HUES6 (cell line): ENCODE results near the gene ANKRD2.

ENCODE experiments used
- H3K27ac ChIP-seq: 2 replicates; pipeline ENCODE4 v1.7.0; 2013; ENCODE audit warnings: low read depth, mild to moderate bottlenecking, low read length, inconsistent platforms
- H3K27me3 ChIP-seq: 2 replicates; pipeline ENCODE4 v1.6.1; 2013; ENCODE audit warnings: low read length; ENCODE audit not compliant: control insufficient read depth, insufficient read depth
- H3K36me3 ChIP-seq: 2 replicates; pipeline ENCODE4 v1.6.1; 2013; ENCODE audit warnings: low read length; ENCODE audit not compliant: control insufficient read depth, insufficient read depth
- H3K4me1 ChIP-seq: 2 replicates; pipeline ENCODE4 v1.6.1; 2013; ENCODE audit warnings: low read length; ENCODE audit not compliant: control insufficient read depth, insufficient read depth
- H3K4me3 ChIP-seq: 2 replicates; pipeline ENCODE4 v1.5.1; 2013; ENCODE audit warnings: low read depth, low read length
- H3K9ac ChIP-seq: one replicate; pipeline ENCODE4 v1.6.1; 2013; ENCODE audit warnings: mild to moderate bottlenecking, low read length
- H3K9me3 ChIP-seq: 2 replicates; pipeline ENCODE4 v1.6.1; 2013; ENCODE audit warnings: low read depth, low read length; ENCODE audit not compliant: control insufficient read depth, insufficient read depth

The ANKRD2 gene

DNA sequence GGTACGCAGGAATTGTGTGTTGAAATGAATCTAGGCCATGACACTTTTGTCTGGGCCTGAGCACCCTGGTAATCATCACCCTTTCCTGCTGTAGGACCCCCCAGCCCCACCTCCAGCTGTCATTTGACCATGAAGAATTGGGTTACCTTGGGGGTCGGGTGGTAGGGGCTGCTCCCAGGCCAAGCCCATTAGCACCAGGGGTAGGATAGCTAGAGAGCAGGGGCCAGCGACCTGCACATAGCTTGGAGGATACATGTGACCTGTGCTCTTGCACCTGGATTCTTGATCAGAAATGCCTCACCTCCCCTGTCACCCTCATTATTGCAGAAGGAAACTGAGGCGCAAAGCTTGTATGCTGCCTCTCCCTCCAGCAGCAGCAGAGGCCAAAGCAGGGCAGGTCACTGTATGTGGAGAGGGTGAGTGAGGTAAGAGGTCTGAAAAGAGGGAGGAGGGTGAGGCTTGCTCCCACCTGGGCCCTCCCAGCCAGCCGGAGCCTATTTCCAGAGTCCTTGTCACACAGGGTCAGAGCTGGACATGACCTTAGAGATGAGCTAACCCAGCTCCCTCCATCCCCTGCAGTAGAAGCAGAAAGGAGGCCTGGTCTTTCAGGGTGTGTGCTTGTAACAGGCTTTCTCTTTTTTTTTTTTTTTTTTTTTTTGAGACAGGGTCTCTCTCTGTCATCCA is 35.3 kb upstream of the ANKRD2 start:
- Histone ChIP-seq H3K27ac (no peak overlapping the region), H3K9me3 (no peaks in the 10 kb centered on the region), H3K9ac (no peak overlapping the region), H3K4me3 (no peak overlapping the region), H3K4me1 (peaks cover 34% of the 10 kb centered on the region), H3K36me3 (no peaks in the 10 kb centered on the region), H3K27me3 (no peaks in the 10 kb centered on the region)

DNA sequence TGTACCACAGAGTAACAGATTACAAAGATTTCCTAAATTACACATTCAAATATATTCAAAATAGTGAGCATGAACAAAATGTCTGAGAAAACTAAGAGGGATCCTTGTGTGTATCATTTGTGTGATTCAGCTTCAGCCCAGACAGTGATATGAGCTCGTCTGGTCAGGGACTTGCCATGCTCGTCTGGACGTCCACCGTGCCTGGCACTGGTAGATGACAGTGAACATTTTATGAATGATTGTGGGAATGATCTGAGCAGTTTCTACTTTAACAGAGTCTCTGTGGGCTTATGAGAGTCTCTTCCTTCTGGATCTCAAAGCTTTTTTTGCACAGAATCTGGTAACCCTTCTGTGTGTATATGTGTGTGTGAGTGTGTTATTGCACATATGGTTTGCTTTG is 34.2 kb upstream of the ANKRD2 start:
- H3K4me3 ChIP-seq = no peak overlapping the region
- H3K4me1 ChIP-seq = peaks cover 37% of the 10 kb centered on the region
- no peaks in the 10 kb centered on the region for H3K27me3 ChIP-seq
- no peak overlapping the region for H3K27ac ChIP-seq
- no peaks in the 10 kb centered on the region for H3K9me3 ChIP-seq
- no peak overlapping the region for H3K9ac ChIP-seq
- H3K36me3 ChIP-seq = no peaks in the 10 kb centered on the region

DNA sequence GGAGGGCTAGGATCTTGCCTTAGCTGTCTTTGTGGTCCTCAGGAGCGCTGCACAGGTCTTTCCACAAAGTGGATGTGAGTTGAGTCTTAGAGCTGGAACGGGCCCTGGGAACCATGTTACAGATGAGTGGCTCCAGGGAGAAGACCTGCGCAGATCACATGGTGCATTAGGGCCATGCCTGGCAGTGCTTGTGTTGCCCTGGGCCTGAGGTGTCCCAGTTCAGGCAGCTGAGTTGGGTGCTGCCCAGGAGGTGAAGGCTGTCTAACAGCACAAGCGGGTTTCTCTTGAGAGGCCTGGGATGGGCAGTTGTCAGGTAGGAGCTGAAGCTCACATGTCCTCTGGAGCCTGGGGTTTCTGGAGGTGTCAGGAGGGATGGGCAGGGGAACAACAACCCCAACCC is 33.7 kb upstream of the ANKRD2 start:
- H3K9ac ChIP-seq = no peak overlapping the region
- peaks cover 38% of the 10 kb centered on the region for H3K4me1 ChIP-seq
- no peak overlapping the region for H3K27ac ChIP-seq

DNA sequence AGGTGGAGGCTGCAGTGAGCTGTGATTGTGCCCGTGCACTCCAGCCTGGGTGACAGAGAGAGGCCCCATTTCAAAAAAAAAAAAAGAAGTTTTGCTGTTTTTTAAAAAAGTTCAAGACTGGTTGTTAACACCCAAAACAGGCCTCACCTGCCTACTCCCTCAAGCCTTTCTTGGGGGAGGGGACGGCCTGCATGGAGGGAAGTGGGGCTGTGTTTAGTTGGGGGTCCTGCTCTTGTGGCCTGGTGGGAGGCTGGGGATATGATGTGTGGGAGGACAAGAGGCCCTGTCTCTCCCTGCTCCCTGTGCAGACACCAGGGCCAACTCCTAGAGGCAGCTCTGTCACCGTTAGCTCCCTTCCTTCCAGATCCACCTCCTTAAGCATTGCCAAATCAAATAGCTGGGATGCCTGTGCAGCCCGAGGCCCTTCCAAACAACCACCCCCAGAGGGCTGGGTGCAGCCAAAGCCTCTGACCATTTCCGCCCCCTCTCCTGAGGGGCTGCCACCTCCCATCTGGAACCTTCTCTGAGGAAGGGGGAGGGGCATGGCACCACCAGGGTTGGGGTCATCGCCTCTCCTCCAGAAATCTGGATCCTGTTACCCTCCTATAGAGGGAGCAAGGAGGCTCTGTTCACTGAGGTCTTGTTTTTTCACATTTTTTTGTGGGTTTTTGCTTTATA is 32.9 kb upstream of the ANKRD2 start:
- Histone ChIP-seq H3K4me1 (peaks cover 42% of the 10 kb centered on the region), H3K4me3 (no peak overlapping the region), H3K9ac (peak overlapping the region; percentile 45), H3K27me3 (no peaks in the 10 kb centered on the region), H3K27ac (no peak overlapping the region), H3K36me3 (no peaks in the 10 kb centered on the region), H3K9me3 (no peaks in the 10 kb centered on the region)

More for the DNA sequence above, 33.7 kb upstream of the ANKRD2 start:
- H3K9me3 ChIP-seq = no peaks in the 10 kb centered on the region
- no peaks in the 10 kb centered on the region for H3K36me3 ChIP-seq
- H3K4me3 ChIP-seq = no peak overlapping the region
- H3K27me3 ChIP-seq = no peaks in the 10 kb centered on the region

DNA sequence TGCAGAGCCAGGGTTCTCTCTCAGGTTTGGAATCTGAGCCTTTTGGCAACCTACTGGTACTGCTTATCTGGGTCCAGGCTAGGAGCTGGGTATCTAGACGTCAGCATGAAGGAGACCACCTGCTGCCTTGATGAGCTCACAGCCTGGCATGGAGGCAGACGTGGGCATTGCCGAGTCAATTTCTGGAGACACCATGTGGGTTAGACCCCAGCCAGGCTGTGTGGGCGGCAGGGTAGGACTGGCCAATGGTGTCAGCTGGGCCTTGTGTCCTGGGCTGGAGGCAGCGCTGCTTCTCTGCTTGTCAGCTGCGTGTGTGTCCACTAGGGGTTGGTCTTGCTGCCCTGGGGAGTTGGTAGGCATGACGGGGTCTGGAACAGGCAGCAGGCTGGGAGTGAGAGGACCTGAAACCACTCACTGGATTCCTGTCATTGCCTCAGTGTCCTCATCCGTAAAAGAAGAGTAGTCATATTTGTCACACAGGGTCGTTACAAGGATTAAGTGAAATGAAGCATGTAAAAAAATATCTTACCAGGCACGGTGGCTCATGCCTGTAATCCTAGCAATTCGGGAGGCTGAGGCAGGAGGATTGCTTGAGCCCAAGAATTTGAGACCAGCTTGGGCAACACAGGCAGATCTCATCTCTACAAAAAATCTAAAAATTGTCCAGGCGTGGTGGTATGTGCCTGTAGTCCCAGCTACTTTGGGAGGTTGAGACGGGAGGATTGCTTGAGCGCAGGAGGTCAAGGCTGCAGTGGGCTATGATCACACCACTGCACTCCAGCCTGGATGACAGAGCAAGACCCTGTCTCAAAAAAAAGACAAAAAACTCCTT is 31.7 kb upstream of the ANKRD2 start:
- no peaks in the 10 kb centered on the region for H3K36me3 ChIP-seq
- no peaks in the 10 kb centered on the region for H3K27me3 ChIP-seq
- H3K4me3 ChIP-seq = no peak overlapping the region
- no peak overlapping the region for H3K27ac ChIP-seq
- H3K4me1 ChIP-seq = peaks cover 42% of the 10 kb centered on the region
- H3K9ac ChIP-seq = no peak overlapping the region
- H3K9me3 ChIP-seq = no peaks in the 10 kb centered on the region

DNA sequence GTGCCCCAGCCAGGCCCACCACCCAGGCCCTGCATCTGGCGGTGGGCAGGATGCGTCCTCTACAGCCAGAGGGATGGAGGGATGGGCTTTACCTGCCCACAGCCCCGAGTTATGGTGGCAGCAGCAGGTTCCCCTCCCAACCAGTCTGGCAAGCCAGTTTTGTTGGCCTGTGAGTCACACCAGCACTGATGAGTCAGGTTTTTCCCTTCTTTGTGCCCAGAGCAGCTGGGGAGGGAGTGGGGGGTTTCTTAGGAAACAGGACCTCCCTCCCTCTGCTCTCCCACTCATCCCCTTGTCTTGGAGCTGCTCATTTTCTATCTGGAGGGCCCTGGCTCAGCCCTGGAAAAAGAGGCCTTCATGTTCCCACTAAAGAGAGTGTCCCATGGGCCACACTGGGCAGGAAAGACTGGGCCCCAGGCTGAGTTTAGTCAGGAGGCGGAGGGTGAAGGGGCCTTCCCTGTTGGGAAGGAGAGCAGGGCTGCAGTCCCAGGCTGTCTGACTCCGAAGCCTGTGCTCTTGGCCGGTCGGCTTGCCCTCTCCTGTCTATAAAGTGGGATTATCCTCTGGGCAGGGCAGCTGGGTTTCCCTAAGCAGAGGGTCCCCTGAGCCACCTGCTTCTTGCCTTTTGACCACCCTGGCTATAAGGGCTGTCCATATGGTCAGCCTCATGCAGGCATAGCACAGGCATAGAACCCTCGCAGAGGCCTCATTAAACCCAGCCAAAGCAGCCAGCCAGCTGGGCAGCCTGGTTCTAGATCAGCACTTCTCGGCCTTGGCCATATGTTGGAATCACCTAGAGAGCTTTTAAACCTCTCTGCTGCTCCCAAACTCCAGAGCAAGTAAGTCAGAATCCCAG is 30.2 kb upstream of the ANKRD2 start:
- H3K4me1 ChIP-seq = peaks cover 42% of the 10 kb centered on the region
- H3K4me3 ChIP-seq = no peak overlapping the region

DNA sequence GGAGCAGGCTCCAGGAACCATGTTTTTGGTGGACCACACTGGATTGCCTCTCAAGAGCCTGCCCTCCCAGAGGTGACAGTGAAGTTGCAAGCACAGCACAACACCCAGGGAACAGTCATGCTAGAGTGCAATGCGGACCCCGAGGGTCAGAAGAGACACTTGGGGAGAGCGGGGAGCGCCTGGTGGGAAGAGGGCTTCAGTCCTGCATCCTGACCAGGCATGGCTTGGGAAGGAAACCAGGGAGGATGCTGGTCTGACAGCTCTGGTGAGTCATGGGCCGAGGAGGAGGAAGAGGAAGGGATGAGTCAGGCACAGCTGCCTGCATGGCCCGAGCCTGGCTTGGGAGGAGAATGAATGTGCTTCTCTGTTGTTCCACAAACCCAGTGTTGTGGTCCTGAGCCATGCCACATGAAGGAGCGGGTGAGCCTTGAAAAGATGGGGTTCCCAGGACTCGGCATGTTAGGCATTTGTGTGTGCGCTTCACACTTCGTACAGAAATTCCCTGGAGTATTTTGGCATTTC is 29.5 kb upstream of the ANKRD2 start:
- H3K4me3 ChIP-seq = no peak overlapping the region
- peaks cover 45% of the 10 kb centered on the region for H3K4me1 ChIP-seq
- H3K9me3 ChIP-seq = no peaks in the 10 kb centered on the region
- peak overlapping the region; percentile 58; the same call in 1 of the 2 replicates for H3K27ac ChIP-seq
- no peaks in the 10 kb centered on the region for H3K27me3 ChIP-seq
- peak overlapping the region; percentile 69 for H3K9ac ChIP-seq
- no peaks in the 10 kb centered on the region for H3K36me3 ChIP-seq

More for the DNA sequence above, 30.2 kb upstream of the ANKRD2 start:
- peak overlapping the region; percentile 69 for H3K9ac ChIP-seq
- H3K27me3 ChIP-seq = no peaks in the 10 kb centered on the region
- no peaks in the 10 kb centered on the region for H3K9me3 ChIP-seq
- peak overlapping the region; percentile 58 for H3K27ac ChIP-seq
- H3K36me3 ChIP-seq = no peaks in the 10 kb centered on the region

DNA sequence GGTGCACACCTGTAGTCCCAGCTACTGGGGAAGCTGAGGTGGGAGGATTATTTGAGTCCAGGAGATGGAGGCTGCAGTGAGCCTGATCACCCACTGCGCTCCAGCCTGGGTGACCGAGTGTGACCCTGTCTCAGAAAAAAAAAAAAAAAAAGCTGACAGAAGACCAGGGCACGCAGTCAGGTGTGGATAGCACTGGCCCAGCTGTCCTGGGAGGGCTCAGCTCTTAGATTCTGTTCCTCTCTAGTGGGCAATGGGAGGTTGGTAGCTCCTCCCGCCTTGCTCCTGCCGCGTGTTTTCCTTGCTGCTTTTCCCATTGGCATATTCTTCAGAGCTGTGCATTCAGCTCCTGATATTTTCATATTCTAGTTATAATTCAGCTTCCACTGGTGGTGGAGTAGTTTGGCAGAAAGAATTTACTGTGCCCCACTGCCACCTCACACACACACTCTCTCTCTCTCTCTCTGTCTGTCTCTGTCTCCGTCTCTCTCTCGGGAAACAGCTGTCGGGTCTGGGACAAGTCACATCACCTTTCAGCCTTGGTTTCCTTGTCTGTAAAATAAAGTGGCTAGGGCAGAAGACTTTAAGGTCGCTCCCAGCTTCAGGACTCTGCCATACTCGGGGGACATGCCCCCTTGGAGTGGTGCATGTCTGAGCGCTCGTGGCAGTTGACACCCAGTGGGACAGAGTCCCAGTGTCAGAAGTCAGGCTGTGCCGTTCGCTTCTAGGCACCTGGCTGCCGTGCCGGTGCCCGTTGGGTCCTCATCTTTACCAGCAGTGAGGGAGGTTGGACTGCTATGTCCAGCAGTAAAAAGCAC is 25.9 kb upstream of the ANKRD2 start:
- H3K27ac ChIP-seq = no peak overlapping the region
- H3K4me1 ChIP-seq = peaks cover 53% of the 10 kb centered on the region
- no peak overlapping the region for H3K9ac ChIP-seq
- no peaks in the 10 kb centered on the region for H3K36me3 ChIP-seq
- H3K9me3 ChIP-seq = no peaks in the 10 kb centered on the region
- H3K27me3 ChIP-seq = no peaks in the 10 kb centered on the region
- no peak overlapping the region for H3K4me3 ChIP-seq

DNA sequence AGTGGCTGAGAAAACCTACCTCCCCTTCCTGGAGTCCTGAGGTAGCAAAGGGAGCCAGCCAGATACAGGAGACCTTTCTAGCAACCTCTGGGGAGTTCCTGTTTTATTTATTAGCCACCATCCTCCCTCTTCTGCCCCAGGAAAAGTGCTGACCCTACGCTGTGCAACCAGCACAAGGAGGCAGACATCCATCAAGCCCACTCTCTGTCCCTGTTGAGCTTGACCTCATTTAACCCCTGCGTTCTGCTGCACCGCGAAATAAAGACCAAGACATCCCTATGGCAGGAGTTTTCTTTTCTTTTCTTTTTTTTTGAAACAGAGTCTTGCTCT is 25.3 kb upstream of the ANKRD2 start:
- Histone ChIP-seq H3K27me3 (no peaks in the 10 kb centered on the region), H3K27ac (no peak overlapping the region), H3K36me3 (no peaks in the 10 kb centered on the region), H3K9me3 (no peaks in the 10 kb centered on the region), H3K4me3 (no peak overlapping the region), H3K9ac (no peak overlapping the region), H3K4me1 (peaks cover 49% of the 10 kb centered on the region)

DNA sequence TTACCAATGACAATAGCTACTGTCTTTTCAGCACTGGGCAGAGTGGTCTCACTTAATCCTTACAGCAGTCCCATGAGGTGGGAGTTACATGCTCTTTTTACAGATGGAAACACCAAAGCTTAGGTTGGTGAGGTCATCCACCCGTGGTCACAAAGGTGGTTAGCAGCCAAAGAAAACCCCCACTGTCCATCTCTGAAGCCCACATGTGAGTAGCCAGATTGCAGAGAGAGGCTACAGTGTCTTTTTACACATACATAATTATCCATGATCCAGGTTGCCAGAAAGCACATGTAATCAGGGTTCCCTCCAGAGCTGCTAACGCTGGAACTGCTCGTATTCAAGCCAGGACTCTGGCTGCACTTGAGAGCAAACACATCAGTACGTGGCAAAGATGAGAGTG is 24.6 kb upstream of the ANKRD2 start:
- H3K9ac ChIP-seq = no peak overlapping the region
- no peak overlapping the region for H3K27ac ChIP-seq
- H3K9me3 ChIP-seq = no peaks in the 10 kb centered on the region
- peaks cover 42% of the 10 kb centered on the region for H3K4me1 ChIP-seq
- no peak overlapping the region for H3K4me3 ChIP-seq
- no peaks in the 10 kb centered on the region for H3K27me3 ChIP-seq
- no peaks in the 10 kb centered on the region for H3K36me3 ChIP-seq
